Stimulated activated CD4-positive, alpha-beta T cell treated with anti-CD3 and anti-CD28 coated beads, Interleukin-1b, Interleukin-23, amount 100 ng/mL, for 1 hour (primary cell): ENCODE measurements around the gene GP1BB.
"Not testable (repeated sequence)": the region's sequence is repeated elsewhere in the genome, so short reads cannot be mapped to it uniquely, and the experiment has no call there.

Source experiments
- DNase-seq, 2 donors: peaks; one replicate each; pipeline ENCODE4 v3.0.0-alpha.2; 2020; ENCODE audit warnings: low read depth in 2 of 2

Gene GP1BB

GRCh38 chr22:19714312-19715187, 8.8 kb upstream of the GP1BB start, which contains the start of gene SEPTIN5:
TSS of gene SEPTIN5 (plus strand) at chr22:19714503. CDS start at chr22:19714589, 86 bp downstream.
- no peak for DNase-seq

GRCh38 chr22:19715188-19715930, 8.0 kb upstream of the GP1BB start:
- DNase-seq, result no peak

- no peak for DNase-seq
Observed at GRCh38 chr22:19716041-19716828, 7.1 kb upstream of the GP1BB start.

- no peak for DNase-seq
Observed at GRCh38 chr22:19716829-19717105, 6.6 kb upstream of the GP1BB start.

- DNase-seq, result no peak
Observed at GRCh38 chr22:19717181-19717580, 6.2 kb upstream of the GP1BB start.

DNA sequence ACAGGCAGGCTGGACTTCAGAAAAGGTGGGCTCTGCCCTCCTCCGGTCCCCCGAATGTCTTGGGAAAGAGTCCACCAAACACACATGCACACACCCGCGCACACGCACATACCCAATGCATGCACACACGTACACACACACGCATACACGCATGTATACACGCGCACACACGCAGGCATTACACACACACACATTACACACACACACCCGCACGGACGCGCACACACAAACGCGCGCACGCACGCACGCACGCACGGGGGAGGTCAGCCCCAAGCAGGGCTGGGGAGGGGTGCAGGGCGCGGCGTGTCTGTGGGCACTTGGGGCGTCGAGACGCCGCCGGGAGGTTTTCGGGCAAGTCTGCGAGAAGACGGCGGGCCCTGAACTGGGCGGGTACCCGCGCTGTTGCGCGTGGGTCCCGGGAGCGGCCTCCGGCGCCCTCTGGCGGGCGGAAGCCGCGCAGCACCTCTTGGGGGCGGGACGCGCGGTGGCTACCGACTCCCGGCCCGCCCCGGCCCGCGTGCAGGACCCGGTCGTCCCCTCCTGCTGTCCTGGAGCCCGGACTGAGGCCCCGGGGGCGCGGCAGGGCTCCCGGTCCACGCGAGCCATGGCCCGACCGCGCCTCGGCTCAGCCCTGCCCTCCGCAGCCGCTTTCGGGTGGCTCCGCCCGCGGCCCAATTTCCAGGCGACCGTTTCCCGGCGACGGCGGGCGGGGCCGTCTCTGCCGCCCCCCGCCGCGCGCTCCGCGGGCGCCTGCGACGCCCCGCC, 5.5 kb upstream of the GP1BB start:
- DNase-seq, result peak; percentile 46 to 78

DNA sequence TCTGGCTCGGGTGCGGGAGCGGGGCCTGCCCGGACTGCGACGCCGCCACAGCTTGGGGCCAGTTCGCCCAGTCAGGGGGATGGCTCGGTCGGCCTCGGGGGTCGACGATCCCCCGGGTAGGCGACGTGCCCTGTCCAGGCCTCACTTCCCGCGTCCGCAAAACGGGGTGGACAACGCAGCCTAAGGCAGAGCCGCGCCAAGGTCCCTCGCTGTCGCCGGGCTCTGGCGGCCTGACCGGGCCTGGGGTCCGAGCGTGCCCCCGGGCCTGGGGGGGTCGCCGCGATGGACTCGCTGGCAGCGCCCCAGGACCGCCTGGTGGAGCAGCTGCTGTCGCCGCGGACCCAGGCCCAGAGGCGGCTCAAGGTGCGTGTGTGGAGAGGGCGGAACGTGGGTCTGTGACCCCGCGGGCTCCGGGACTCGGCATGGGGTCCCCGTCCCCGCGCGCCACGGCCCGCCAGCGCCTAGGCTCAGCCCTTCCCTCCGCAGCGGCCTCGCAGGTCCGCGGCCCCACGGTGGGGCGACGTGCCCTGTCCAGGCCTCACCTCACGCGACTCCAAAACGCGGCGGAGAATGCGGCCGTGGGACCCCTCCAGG, 4.8 kb upstream of the GP1BB start:
- DNase-seq, result no peak

GRCh38 chr22:19719050-19719482, 4.3 kb upstream of the GP1BB start:
- no peak for DNase-seq

DNA sequence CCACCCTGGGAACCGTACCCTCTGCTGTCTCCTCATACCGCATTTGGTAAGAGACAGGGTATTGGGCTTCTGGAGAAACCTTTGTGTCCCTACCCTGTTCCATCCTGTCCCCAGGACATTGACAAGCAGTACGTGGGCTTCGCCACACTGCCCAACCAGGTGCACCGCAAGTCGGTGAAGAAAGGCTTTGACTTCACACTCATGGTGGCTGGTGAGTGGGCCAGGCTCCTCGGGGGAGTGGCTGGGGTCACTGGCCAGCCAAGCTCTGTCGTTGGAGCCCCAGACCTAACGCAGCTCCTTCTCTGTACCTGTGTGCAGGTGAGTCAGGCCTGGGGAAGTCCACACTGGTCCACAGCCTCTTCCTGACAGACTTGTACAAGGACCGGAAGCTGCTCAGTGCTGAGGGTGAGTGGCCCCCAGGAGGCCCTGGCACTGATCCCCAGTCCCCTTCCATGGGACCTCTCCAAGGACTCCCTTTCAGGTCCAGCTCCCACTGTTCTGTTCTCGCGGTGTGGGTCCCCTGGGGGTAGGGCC, 3.8 kb upstream of the GP1BB start:
- no peak for DNase-seq

DNA sequence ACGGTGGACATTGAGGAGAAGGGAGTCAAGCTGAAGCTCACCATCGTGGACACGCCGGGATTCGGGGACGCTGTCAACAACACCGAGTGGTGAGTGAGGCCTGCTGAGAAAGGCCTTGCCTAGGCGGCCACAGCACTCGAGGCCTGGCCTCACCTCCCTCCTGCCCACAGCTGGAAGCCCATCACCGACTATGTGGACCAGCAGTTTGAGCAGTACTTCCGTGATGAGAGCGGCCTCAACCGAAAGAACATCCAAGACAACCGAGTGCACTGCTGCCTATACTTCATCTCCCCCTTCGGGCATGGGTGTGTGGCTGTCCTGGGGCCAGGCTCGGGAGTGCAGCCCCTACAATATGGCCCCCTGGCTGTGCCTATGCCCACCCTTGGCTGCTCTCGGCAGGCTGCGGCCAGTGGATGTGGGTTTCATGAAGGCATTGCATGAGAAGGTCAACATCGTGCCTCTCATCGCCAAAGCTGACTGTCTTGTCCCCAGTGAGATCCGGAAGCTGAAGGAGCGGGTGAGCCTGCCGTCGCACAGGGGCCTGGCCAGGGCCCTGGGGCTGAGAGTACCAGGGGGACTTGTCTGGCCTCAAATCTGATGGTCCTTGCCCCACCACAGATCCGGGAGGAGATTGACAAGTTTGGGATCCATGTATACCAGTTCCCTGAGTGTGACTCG, 3.0 kb upstream of the GP1BB start:
- no peak for DNase-seq

- DNase-seq, result no peak
Observed at GRCh38 chr22:19720999-19721329, 2.4 kb upstream of the GP1BB start.

DNA sequence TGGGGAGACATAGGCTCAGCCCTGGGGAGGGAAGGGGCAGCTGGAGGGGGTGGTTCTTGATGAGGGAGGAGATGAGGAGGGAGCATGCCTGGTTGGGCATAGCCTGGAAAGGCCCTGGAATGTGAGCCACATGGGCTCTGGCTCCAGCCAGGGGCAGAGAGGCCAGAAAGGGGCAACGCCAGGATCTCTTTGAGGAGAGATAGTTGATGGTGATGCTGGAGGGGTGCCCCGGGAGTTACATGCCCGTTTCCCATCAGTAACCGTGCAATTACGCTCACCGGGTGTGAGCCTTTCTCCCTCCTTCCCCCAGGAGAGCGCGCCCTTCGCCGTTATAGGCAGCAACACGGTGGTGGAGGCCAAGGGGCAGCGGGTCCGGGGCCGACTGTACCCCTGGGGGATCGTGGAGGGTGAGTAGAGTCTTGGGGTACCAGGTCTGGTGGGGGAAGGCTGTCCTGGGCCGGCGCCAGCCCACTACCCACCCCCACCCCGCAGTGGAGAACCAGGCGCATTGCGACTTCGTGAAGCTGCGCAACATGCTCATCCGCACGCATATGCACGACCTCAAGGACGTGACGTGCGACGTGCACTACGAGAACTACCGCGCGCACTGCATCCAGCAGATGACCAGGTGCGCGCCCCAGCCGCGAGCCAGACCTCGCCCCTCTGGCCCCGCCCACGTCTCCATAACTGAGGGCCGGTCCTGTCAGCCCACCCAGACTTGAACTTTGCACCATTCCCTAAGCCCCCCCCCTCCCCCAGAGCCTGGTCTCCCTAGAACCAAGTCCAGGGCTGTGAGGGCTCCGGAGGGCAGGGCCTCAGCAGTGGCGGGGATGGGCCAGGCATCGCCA, 1.8 kb upstream of the GP1BB start:
- DNase-seq, result no peak

DNA sequence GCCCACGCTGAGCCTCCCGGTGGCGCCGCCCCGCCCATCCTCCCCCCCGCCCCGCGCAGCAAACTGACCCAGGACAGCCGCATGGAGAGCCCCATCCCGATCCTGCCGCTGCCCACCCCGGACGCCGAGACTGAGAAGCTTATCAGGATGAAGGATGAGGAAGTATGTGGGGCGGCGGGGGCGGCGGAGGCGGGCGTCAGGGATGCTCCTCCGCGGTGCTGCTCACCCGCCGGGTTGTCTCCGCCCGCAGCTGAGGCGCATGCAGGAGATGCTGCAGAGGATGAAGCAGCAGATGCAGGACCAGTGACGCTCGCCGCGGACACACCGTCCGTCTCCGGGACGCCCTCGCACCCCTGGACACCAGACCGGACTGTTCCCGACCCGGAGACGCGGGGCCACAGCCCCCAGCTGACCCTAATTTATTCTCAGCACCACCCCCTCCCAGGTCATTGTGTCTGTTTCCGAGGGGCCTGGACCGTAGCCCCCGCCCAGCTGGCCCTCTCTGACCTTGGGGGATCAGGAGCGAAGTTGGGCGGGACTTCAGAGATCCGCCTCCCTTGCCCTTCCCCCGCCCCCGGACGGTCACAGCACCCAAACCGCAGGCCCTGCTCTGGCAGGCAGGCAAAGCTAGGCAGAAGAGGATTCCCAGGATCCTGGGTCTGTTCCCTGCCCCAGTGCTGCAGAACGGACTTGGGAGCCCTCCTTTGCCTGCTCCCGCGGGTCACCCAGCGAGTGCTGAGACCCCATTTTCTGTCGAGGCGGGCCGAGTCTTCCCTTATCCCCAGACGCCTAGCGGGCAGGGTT, 959 bp upstream of the GP1BB start:
- DNase-seq, result no peak

- no peak for DNase-seq
Observed at GRCh38 chr22:19722982-19723231, 432 bp upstream of the GP1BB start.

- no peak for DNase-seq
Observed at GRCh38 chr22:19723983-19724827, 866 bp downstream of the GP1BB start.

- no peak for DNase-seq
Observed at GRCh38 chr22:19724927-19725661, 1.8 kb downstream of the GP1BB start.

- DNase-seq, result not testable (repeated sequence)
Observed at GRCh38 chr22:19726064-19726788, 2.9 kb downstream of the GP1BB start.
